ENCODE results near the gene SERPINB13.
"Not testable (repeated sequence)": the region's sequence is repeated elsewhere in the genome, so short reads cannot be mapped to it uniquely, and the experiment has no call there.

The SERPINB13 gene

GRCh38 chr18:63624863-63625262, 37.7 kb downstream of the SERPINB13 start:
- no peak for DNase-seq (ENCODE audit: extremely low read depth, low read depth)
- TF ChIP-seq CTCF (IDR thresholded peaks at IDR 0.05; ENCODE audit: low read depth, low read length), result no peak

- no peak for DNase-seq (ENCODE audit: extremely low read depth, low read depth)
- TF ChIP-seq CTCF (IDR thresholded peaks at IDR 0.05; ENCODE audit: low read depth, low read length), result no peak
Measured at GRCh38 chr18:63626431-63626830, 39.3 kb downstream of the SERPINB13 start.

- TF ChIP-seq CTCF (IDR thresholded peaks at IDR 0.05; ENCODE audit: low read depth, low read length), result no peak
- DNase-seq (ENCODE audit: extremely low read depth, low read depth), result no peak
Measured at GRCh38 chr18:63627819-63628218, 40.7 kb downstream of the SERPINB13 start.

GRCh38 chr18:63637703-63638102, 50.6 kb downstream of the SERPINB13 start:
- no peak for TF ChIP-seq CTCF (IDR thresholded peaks at IDR 0.05; ENCODE audit: low read depth, low read length)
- no peak for DNase-seq (ENCODE audit: extremely low read depth, low read depth)

- not testable (repeated sequence) for DNase-seq (ENCODE audit: extremely low read depth, low read depth)
Measured at GRCh38 chr18:63641157-63641680, 54.1 kb downstream of the SERPINB13 start.

- not testable (repeated sequence) for DNase-seq (ENCODE audit: extremely low read depth, low read depth)
Measured at GRCh38 chr18:63642668-63643356, 55.7 kb downstream of the SERPINB13 start.

- DNase-seq (ENCODE audit: extremely low read depth, low read depth), result not testable (repeated sequence)
Measured at GRCh38 chr18:63644142-63644541, 57.0 kb downstream of the SERPINB13 start, which contains the start of gene SERPINB4. Gene SERPINB4 (minus strand): TSS chr18:63644256. CDS start chr18:63643577, 679 bp downstream.

GRCh38 chr18:63644694-63645093, 57.6 kb downstream of the SERPINB13 start:
- DNase-seq (ENCODE audit: extremely low read depth, low read depth), result not testable (repeated sequence)

- no peak for DNase-seq (ENCODE audit: extremely low read depth, low read depth)
- TF ChIP-seq CTCF (IDR thresholded peaks at IDR 0.05; ENCODE audit: low read depth, low read length), result no peak
Measured at GRCh38 chr18:63646936-63647335, 59.8 kb downstream of the SERPINB13 start.
